ENCODE results near the gene TREX2.

TREX2 gene

GRCh38 chrX:153434801-153435200 lies 11.1 kb downstream of the TREX2 start:
- TF ChIP-seq, protein P1, sequence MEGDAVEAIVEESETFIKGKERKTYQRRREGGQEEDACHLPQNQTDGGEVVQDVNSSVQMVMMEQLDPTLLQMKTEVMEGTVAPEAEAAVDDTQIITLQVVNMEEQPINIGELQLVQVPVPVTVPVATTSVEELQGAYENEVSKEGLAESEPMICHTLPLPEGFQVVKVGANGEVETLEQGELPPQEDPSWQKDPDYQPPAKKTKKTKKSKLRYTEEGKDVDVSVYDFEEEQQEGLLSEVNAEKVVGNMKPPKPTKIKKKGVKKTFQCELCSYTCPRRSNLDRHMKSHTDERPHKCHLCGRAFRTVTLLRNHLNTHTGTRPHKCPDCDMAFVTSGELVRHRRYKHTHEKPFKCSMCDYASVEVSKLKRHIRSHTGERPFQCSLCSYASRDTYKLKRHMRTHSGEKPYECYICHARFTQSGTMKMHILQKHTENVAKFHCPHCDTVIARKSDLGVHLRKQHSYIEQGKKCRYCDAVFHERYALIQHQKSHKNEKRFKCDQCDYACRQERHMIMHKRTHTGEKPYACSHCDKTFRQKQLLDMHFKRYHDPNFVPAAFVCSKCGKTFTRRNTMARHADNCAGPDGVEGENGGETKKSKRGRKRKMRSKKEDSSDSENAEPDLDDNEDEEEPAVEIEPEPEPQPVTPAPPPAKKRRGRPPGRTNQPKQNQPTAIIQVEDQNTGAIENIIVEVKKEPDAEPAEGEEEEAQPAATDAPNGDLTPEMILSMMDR (IDR thresholded peaks at IDR 0.05; ENCODE audit: low read depth, low read length) = no peak
- no peak overlapping the region for H3K4me3 ChIP-seq (ENCODE audit: low read depth, low read length)

- H3K4me3 ChIP-seq (ENCODE audit: low read depth, low read length) = no peak overlapping the region
- TF ChIP-seq, protein P1 (IDR thresholded peaks at IDR 0.05; ENCODE audit: low read depth, low read length) = no peak
Measured at GRCh38 chrX:153433781-153434285, 12.0 kb downstream of the TREX2 start.

DNA sequence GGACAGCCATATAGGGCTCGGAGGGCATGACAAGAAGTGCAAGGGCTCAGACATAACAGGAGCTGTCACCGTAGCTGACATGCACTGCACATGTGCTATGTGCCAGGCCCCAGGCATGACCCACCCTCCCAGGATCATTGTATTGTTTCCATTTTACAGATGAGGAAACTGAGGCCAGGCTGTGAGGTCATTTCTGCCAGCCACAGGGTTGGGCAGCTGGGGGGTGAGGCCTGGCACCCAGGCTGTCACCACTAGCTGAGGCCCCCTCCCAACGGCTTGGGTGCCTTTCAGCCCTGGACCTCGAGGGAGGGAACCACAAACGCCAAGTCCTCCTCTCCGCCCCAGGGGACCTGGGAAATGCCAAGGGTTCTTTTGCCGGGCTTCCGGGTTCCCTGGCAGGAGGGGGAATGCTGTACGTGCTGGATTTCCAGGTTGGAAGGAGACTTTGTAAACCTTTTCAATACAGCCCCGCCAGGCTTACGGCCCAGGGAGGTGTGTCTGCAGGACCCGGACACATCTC lies 12.6 kb downstream of the TREX2 start:
- TF ChIP-seq, protein P1 (IDR thresholded peaks at IDR 0.05; ENCODE audit: low read depth, low read length) = no peak
- no peak overlapping the region for H3K4me3 ChIP-seq (ENCODE audit: low read depth, low read length)

- TF ChIP-seq, protein P1 (IDR thresholded peaks at IDR 0.05; ENCODE audit: low read depth, low read length) = no peak
- H3K4me3 ChIP-seq (ENCODE audit: low read depth, low read length) = no peak overlapping the region
Measured at GRCh38 chrX:153430796-153431195, 15.1 kb downstream of the TREX2 start.

DNA sequence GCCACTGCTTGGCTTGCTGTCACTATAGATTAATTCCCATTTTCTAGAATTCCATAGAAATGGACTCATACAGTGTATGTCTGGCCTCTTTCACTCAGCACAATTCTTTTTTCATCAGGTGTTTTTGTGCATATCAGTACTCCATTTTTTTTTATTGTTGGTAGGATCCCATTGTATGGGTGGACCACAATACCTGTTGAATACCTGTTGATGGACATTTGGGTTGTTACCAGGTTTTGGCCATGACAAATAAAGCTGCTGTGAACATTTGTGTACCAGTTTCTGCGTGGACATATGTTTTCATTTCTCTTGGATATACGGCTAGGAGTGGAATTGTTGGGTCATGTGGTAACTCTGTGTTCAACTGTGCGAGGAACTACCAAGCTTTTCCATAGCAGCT lies 19.7 kb downstream of the TREX2 start:
- TF ChIP-seq, protein P1 (IDR thresholded peaks at IDR 0.05; ENCODE audit: low read depth, low read length) = no peak
- H3K4me3 ChIP-seq (ENCODE audit: low read depth, low read length) = no peak overlapping the region

GRCh38 chrX:153423652-153424051 lies 22.2 kb downstream of the TREX2 start:
- TF ChIP-seq, protein P1 (IDR thresholded peaks at IDR 0.05; ENCODE audit: low read depth, low read length) = no peak
- H3K4me3 ChIP-seq (ENCODE audit: low read depth, low read length) = no peak overlapping the region

DNA sequence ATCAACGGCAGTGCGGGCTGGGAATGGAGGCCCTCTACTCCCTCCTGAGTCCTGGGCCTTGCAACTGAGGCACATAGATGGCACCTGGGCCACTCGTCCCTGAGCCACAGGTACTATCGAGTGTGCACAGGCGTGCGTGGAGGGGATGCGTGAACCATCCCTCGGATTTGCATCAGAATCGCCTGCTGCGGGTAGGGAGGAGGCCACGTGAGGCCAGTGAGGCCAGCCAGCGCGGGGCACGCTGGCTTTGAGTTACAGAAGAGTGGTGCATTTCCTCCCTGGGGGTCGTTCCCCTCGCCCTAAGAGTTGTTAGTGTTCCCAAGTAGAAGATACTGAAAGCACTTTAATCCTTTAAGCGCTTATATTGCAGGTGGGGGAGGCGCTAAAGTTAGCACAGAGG lies 24.0 kb downstream of the TREX2 start:
- TF ChIP-seq, protein P1 (IDR thresholded peaks at IDR 0.05; ENCODE audit: low read depth, low read length) = no peak
- no peak overlapping the region for H3K4me3 ChIP-seq (ENCODE audit: low read depth, low read length)
